DND-41 (cell line): ENCODE measurements around the gene MIPOL1.

Experiments used
- CTCF ChIP-seq: IDR thresholded peaks from 2 replicates; pipeline ENCODE4 v1.5.1; 2012; ENCODE audit warnings: borderline replicate concordance, low read length, moderate library complexity, mild to moderate bottlenecking; ENCODE audit not compliant: poor library complexity, severe bottlenecking; ENCODE audit errors: extremely low read depth
- EZH2 ChIP-seq: IDR thresholded peaks from 3 replicates; pipeline ENCODE4 v1.6.1; 2012; ENCODE audit warnings: borderline replicate concordance, low read depth, mild to moderate bottlenecking, moderate library complexity, low read length, inconsistent platforms; ENCODE audit not compliant: severe bottlenecking

- TF ChIP-seq CTCF (no peak), EZH2 (no peak)
Measured at GRCh38 chr14:37501877-37502276, 304.1 kb downstream of the MIPOL1 start.
